Trophoblast cell (in vitro differentiated cells and primary cell): ENCODE measurements around the gene OPTC.

Experiments
- DNase-seq, 2 donors: peaks; one replicate each; pipeline ENCODE4 v3.0.0-alpha.2; 2016
- H2AFZ ChIP-seq: 2 replicates; pipeline ENCODE4 v1.6.1; 2013; ENCODE audit warnings: low read length, moderate library complexity, mild to moderate bottlenecking; ENCODE audit not compliant: insufficient read depth, poor library complexity
- H2AK5ac ChIP-seq: 2 replicates; pipeline ENCODE4 v1.6.1; 2013; ENCODE audit warnings: mild to moderate bottlenecking, low read length
- H2BK120ac ChIP-seq: 2 replicates; pipeline ENCODE4 v1.6.1; 2013; ENCODE audit warnings: low read length, mild to moderate bottlenecking, moderate library complexity; ENCODE audit not compliant: insufficient read depth, poor library complexity
- H2BK12ac ChIP-seq: 2 replicates; pipeline ENCODE4 v1.6.1; 2013; ENCODE audit warnings: mild to moderate bottlenecking, low read length, moderate library complexity
- H2BK5ac ChIP-seq: 2 replicates; pipeline ENCODE4 v1.6.1; 2013; ENCODE audit warnings: low read length, low read depth, moderate library complexity, mild to moderate bottlenecking; ENCODE audit not compliant: poor library complexity
- H3K14ac ChIP-seq: 2 replicates; pipeline ENCODE4 v1.6.1; 2013; ENCODE audit warnings: mild to moderate bottlenecking, low read length
- H3K18ac ChIP-seq: 2 replicates; pipeline ENCODE4 v1.6.1; 2013; ENCODE audit warnings: mild to moderate bottlenecking, low read length
- H3K23ac ChIP-seq: 2 replicates; pipeline ENCODE4 v1.6.1; 2013; ENCODE audit warnings: low read length
- H3K27ac ChIP-seq: 2 replicates; pipeline ENCODE4 v1.5.1; 2013; ENCODE audit warnings: low read depth, mild to moderate bottlenecking, inconsistent platforms, low read length, moderate library complexity
- H3K27me3 ChIP-seq: 2 replicates; pipeline ENCODE4 v1.6.1; 2013; ENCODE audit warnings: inconsistent platforms, mild to moderate bottlenecking, low read length, moderate library complexity; ENCODE audit not compliant: insufficient read depth
- H3K36me3 ChIP-seq, 2 experiments: 1 replicate in 1 of 2; 2 replicates in 1 of 2; pipeline ENCODE4 v1.6.1; 2013; ENCODE audit warnings: low read length in 2 of 2, mild to moderate bottlenecking in 2 of 2, moderate library complexity in 1 of 2; ENCODE audit not compliant: insufficient read depth in 2 of 2, control insufficient read depth in 1 of 2
- H3K4ac ChIP-seq: 2 replicates; pipeline ENCODE4 v1.6.1; 2013; ENCODE audit warnings: low read depth, mild to moderate bottlenecking, low read length, moderate library complexity
- H3K4me1 ChIP-seq, 2 experiments: 1 replicate in 1 of 2; 2 replicates in 1 of 2; pipeline ENCODE4 v1.6.1; 2013; ENCODE audit warnings: low read length in 2 of 2, mild to moderate bottlenecking in 2 of 2, moderate library complexity in 1 of 2; ENCODE audit not compliant: insufficient read depth in 2 of 2, control insufficient read depth in 1 of 2
- H3K4me2 ChIP-seq: 2 replicates; pipeline ENCODE4 v1.6.1; 2013; ENCODE audit warnings: inconsistent platforms, mild to moderate bottlenecking, low read length, moderate library complexity
- H3K4me3 ChIP-seq: 2 replicates; pipeline ENCODE4 v1.5.1; 2013; ENCODE audit warnings: mild to moderate bottlenecking, low read depth, low read length, inconsistent platforms
- H3K79me1 ChIP-seq: one replicate; pipeline ENCODE4 v1.6.1; 2013; ENCODE audit warnings: low read length
- H3K79me2 ChIP-seq: 2 replicates; pipeline ENCODE4 v1.6.1; 2013; ENCODE audit warnings: low read length, mild to moderate bottlenecking; ENCODE audit not compliant: control insufficient read depth, insufficient read depth, poor library complexity
- H3K9ac ChIP-seq: 2 replicates; pipeline ENCODE4 v1.6.1; 2013; ENCODE audit warnings: mild to moderate bottlenecking, low read length
- H3K9me3 ChIP-seq: 2 replicates; pipeline ENCODE4 v1.6.1; 2013; ENCODE audit warnings: low read depth, mild to moderate bottlenecking, control low read depth, inconsistent platforms, low read length; ENCODE audit not compliant: insufficient read depth
- H4K12ac ChIP-seq: 2 replicates; pipeline ENCODE4 v1.6.1; 2013; ENCODE audit warnings: low read depth, mild to moderate bottlenecking, low read length, moderate library complexity
- H4K8ac ChIP-seq: 2 replicates; pipeline ENCODE4 v1.6.1; 2013; ENCODE audit warnings: low read depth, mild to moderate bottlenecking, low read length, moderate library complexity
- H4K91ac ChIP-seq: one replicate; pipeline ENCODE4 v1.6.1; 2013; ENCODE audit warnings: low read depth, mild to moderate bottlenecking, low read length, moderate library complexity
- WGBS: extraction: QIAGEN DNeasy Blood & Tissue Kit; methylation state at CpG from one replicate; pipeline ENCODE4 v1.1.7; 2013; ENCODE audit warnings: missing lambda C conversion rate; ENCODE audit not compliant: insufficient read length, insufficient coverage; ENCODE audit errors: extremely low coverage; 5-methylcytosine and 5-hydroxymethylcytosine counted together

OPTC gene

DNA sequence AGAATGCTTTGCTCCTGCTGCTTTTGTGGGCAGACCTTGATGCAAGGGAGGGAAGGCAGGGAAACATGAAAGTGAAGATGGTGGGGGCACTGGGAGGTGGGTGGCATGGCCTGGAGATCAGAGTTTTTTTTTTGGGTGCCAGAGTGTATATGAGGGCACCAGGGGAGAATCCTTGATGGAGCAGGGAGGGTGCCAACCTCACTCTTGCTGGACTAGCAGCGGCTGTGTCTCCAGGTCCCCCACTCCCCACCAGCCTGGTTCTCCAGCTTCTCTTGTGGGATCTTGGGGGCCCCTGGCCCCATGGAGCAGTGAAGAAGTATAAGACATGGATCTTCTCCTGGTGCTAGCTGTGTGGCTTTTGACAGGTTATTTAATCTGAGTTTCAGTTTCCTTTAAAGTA is 31.8 kb upstream of the OPTC start:
- Histone ChIP-seq H3K18ac (no peak overlapping the region), H3K36me3 (no peaks in the 10 kb centered on the region), H3K27me3 (no peaks in the 10 kb centered on the region), H2BK5ac (no peak overlapping the region), H3K79me2 (no peaks in the 10 kb centered on the region), H3K4ac (no peak overlapping the region), H2BK120ac (no peak overlapping the region), H3K9ac (no peak overlapping the region), H4K8ac (no peak overlapping the region), H2AK5ac (no peak overlapping the region), H3K4me2 (no peak overlapping the region), H3K27ac (no peak overlapping the region), H3K79me1 (no peaks in the 10 kb centered on the region), H3K23ac (no peak overlapping the region), H3K9me3 (no peaks in the 10 kb centered on the region), H3K4me1 (no peaks in the 10 kb centered on the region), H2BK12ac (no peak overlapping the region), H2AFZ (no peak overlapping the region), H3K14ac (no peak overlapping the region), H4K12ac (no peak overlapping the region), H3K4me3 (no peak overlapping the region), H4K91ac (no peak overlapping the region)
- no peak for DNase-seq
- no CpG with 5 or more reads among the region's 1 CpG for WGBS

- Histone ChIP-seq H3K27me3 (no peaks in the 10 kb centered on the region), H3K18ac (no peak overlapping the region), H4K8ac (no peak overlapping the region), H3K4me2 (no peak overlapping the region), H4K91ac (no peak overlapping the region), H2AK5ac (no peak overlapping the region), H3K4me1 (no peaks in the 10 kb centered on the region), H3K36me3 (no peaks in the 10 kb centered on the region), H2AFZ (no peak overlapping the region), H3K79me2 (no peaks in the 10 kb centered on the region), H3K27ac (no peak overlapping the region), H3K9ac (no peak overlapping the region), H3K14ac (no peak overlapping the region), H2BK5ac (no peak overlapping the region), H3K4me3 (no peak overlapping the region), H2BK120ac (no peak overlapping the region), H4K12ac (no peak overlapping the region), H3K4ac (no peak overlapping the region), H3K9me3 (no peaks in the 10 kb centered on the region), H3K23ac (no peak overlapping the region), H3K79me1 (no peaks in the 10 kb centered on the region), H2BK12ac (no peak overlapping the region)
- no CpG with 5 or more reads among the region's 6 CpGs for WGBS
- DNase-seq: peak in 1 of 2 donors; percentile 41
Observed at GRCh38 chr1:203462878-203463277, 31.1 kb upstream of the OPTC start.

DNA sequence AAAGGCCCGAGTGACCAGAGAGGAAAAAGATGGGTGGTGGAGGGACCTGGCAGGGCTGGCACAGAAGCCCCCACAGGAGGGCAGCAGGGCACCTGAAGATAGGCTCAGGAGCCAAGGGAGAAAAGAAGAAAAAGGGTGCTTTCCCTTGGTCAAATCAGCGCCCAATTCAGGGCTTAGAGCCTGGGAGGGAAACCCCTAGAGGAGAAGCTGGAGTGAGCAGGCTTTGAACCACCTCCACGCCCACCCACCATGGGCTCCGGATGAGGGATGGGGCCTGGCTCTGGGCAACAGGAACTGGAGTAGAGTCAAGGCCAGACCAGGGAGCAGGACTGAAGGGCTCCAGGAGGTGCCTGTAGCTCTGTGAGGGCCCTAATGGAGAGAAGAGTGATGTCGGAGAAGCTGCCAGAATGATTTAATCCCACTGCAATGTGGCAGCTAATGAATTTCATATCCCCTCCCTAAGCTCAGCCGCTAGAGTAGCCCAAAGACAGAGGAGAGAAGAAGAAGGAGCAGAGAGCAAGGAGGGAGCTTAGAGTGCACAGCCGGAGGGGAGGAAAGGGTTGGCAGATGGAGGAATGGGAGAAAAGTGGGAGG is 30.4 kb upstream of the OPTC start:
- Histone ChIP-seq H3K27ac (no peak overlapping the region), H3K27me3 (no peaks in the 10 kb centered on the region), H3K9me3 (no peaks in the 10 kb centered on the region), H3K23ac (no peak overlapping the region), H3K79me1 (no peaks in the 10 kb centered on the region), H3K79me2 (no peaks in the 10 kb centered on the region), H3K9ac (no peak overlapping the region), H3K4ac (no peak overlapping the region), H2AK5ac (no peak overlapping the region), H3K4me1 (no peaks in the 10 kb centered on the region), H3K4me3 (no peak overlapping the region), H2AFZ (no peak overlapping the region), H4K8ac (no peak overlapping the region), H2BK5ac (no peak overlapping the region), H2BK120ac (no peak overlapping the region), H4K91ac (no peak overlapping the region), H4K12ac (no peak overlapping the region), H3K18ac (no peak overlapping the region), H3K14ac (no peak overlapping the region), H2BK12ac (no peak overlapping the region), H3K4me2 (no peak overlapping the region), H3K36me3 (no peaks in the 10 kb centered on the region)
- no CpG with 5 or more reads among the region's 7 CpGs for WGBS
- no peak for DNase-seq

DNA sequence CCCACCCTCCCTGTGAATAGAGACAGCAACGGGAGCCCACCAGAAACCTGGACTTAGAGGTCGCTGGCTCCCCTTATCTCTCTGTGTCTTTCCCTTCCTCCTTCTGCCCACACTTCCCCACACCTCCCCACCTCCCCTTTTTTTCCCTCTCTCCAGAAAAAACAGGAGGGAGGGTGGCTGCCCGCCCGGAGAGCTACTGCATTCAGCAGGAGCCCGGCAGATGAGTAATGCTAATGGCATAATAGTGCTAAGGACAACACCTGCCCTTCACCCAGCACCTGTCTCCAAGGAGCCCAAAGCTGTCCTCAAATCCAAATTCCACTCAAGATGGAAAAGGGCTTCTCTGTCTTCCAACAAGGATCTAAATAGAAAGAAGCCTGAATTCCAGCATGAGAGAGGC is 29.7 kb upstream of the OPTC start:
- no peak overlapping the region for H3K9ac ChIP-seq
- H3K4me2 ChIP-seq: no peak overlapping the region
- H3K79me2 ChIP-seq: no peaks in the 10 kb centered on the region
- no peak overlapping the region for H2AK5ac ChIP-seq
- H3K23ac ChIP-seq: no peak overlapping the region
- H4K91ac ChIP-seq: no peak overlapping the region
- H3K4me1 ChIP-seq: no peaks in the 10 kb centered on the region
- no peaks in the 10 kb centered on the region for H3K9me3 ChIP-seq
- no peak overlapping the region for H3K18ac ChIP-seq
- H3K36me3 ChIP-seq: no peaks in the 10 kb centered on the region
- no peak overlapping the region for H3K27ac ChIP-seq
- H3K4me3 ChIP-seq: no peak overlapping the region
- H2AFZ ChIP-seq: no peak overlapping the region
- H2BK5ac ChIP-seq: no peak overlapping the region
- no peak overlapping the region for H3K4ac ChIP-seq
- H3K79me1 ChIP-seq: no peaks in the 10 kb centered on the region
- DNase-seq: peak in 1 of 2 donors; percentile 57
- no peak overlapping the region for H4K8ac ChIP-seq
- WGBS: no CpG with 5 or more reads among the region's 5 CpGs
- no peak overlapping the region for H3K14ac ChIP-seq
- no peaks in the 10 kb centered on the region for H3K27me3 ChIP-seq
- H4K12ac ChIP-seq: no peak overlapping the region
- H2BK12ac ChIP-seq: no peak overlapping the region
- H2BK120ac ChIP-seq: no peak overlapping the region
